ENCODE results near the gene ELMO2.

Gene ELMO2

GRCh38 chr20:46416839-46417238, 10.4 kb upstream of the ELMO2 start:
- no peak for DNase-seq
- peaks cover 42% of the 10 kb centered on the region for H3K27me3 Mint-ChIP-seq
- no peaks in the 10 kb centered on the region for H3K36me3 Mint-ChIP-seq
- H3K4me1 Mint-ChIP-seq = no peaks in the 10 kb centered on the region
- H3K4me3 Mint-ChIP-seq = no peak overlapping the region
- CTCF ChIA-PET = no interaction called here
- H3K9me3 Mint-ChIP-seq = no peaks in the 10 kb centered on the region
- H3K27ac Mint-ChIP-seq = no peak overlapping the region

GRCh38 chr20:46416421-46416820, 10.0 kb upstream of the ELMO2 start:
- H3K4me3 Mint-ChIP-seq = no peak overlapping the region
- no peak for DNase-seq
- peaks cover 42% of the 10 kb centered on the region for H3K27me3 Mint-ChIP-seq
- H3K27ac Mint-ChIP-seq = no peak overlapping the region
- H3K4me1 Mint-ChIP-seq = no peaks in the 10 kb centered on the region
- H3K36me3 Mint-ChIP-seq = no peaks in the 10 kb centered on the region
- H3K9me3 Mint-ChIP-seq = no peaks in the 10 kb centered on the region
- CTCF ChIA-PET = no interaction called here

- no peak overlapping the region for H3K4me3 Mint-ChIP-seq
- no peaks in the 10 kb centered on the region for H3K9me3 Mint-ChIP-seq
- no peak overlapping the region for H3K27ac Mint-ChIP-seq
- CTCF ChIA-PET = no interaction called here
- no peak for DNase-seq
- H3K4me1 Mint-ChIP-seq = peaks cover 2% of the 10 kb centered on the region
- H3K36me3 Mint-ChIP-seq = no peaks in the 10 kb centered on the region
- peaks cover 42% of the 10 kb centered on the region for H3K27me3 Mint-ChIP-seq
Observed at GRCh38 chr20:46415773-46416172, 9.4 kb upstream of the ELMO2 start.

GRCh38 chr20:46414608-46415007, 8.2 kb upstream of the ELMO2 start:
- Mint-ChIP-seq H3K4me3 (no peak overlapping the region), H3K9me3 (no peaks in the 10 kb centered on the region), H3K36me3 (no peaks in the 10 kb centered on the region), H3K4me1 (peaks cover 13% of the 10 kb centered on the region), H3K27ac (no peak overlapping the region), H3K27me3 (peaks cover 42% of the 10 kb centered on the region)
- CTCF ChIA-PET = interaction anchor here (4.2 kb wide), 1 partner anchor 109 kb away, joined by 30 read pairs; no protein-coding TSS in a partner anchor
- no peak for DNase-seq

GRCh38 chr20:46411637-46412036, 5.2 kb upstream of the ELMO2 start:
- Mint-ChIP-seq H3K27ac (no peak overlapping the region), H3K27me3 (peaks cover 33% of the 10 kb centered on the region), H3K4me1 (peaks cover 37% of the 10 kb centered on the region), H3K9me3 (no peaks in the 10 kb centered on the region), H3K36me3 (no peaks in the 10 kb centered on the region), H3K4me3 (no peak overlapping the region)
- CTCF ChIA-PET = interaction anchor here (1.0 to 4.2 kb wide), 3 partner anchors 63 to 279 kb away, joined by 3 to 30 read pairs (median 3); no protein-coding TSS in a partner anchor
- no peak for DNase-seq

- Mint-ChIP-seq H3K9me3 (no peaks in the 10 kb centered on the region), H3K4me1 (peaks cover 58% of the 10 kb centered on the region), H3K27me3 (peaks cover 8% of the 10 kb centered on the region), H3K27ac (no peak overlapping the region), H3K4me3 (no peak overlapping the region), H3K36me3 (peaks cover 7% of the 10 kb centered on the region)
- no peak for DNase-seq
- CTCF ChIA-PET = interaction anchor here (0.7 to 2.3 kb wide), 3 partner anchors 31 to 103 kb away, joined by 3 to 6 read pairs (median 3); no protein-coding TSS in a partner anchor
Observed at GRCh38 chr20:46408281-46408731, 1.9 kb upstream of the ELMO2 start.

GRCh38 chr20:46407671-46407996, 1.2 kb upstream of the ELMO2 start:
- Mint-ChIP-seq H3K27me3 (peaks cover 1% of the 10 kb centered on the region), H3K36me3 (peaks cover 11% of the 10 kb centered on the region), H3K27ac (peak overlapping the region; percentile 94), H3K4me1 (peaks cover 65% of the 10 kb centered on the region), H3K4me3 (peak overlapping the region; percentile 98), H3K9me3 (no peaks in the 10 kb centered on the region)
- DNase-seq = no peak
- CTCF ChIA-PET = interaction anchor here (0.7 to 2.3 kb wide), 5 partner anchors 32 to 102 kb away, joined by 3 to 6 read pairs (median 6); no protein-coding TSS in a partner anchor

GRCh38 chr20:46406986-46407670, 713 bp upstream of the ELMO2 start:
- Mint-ChIP-seq H3K27me3 (no peaks in the 10 kb centered on the region), H3K36me3 (peaks cover 15% of the 10 kb centered on the region), H3K4me3 (peak overlapping the region; percentile 98), H3K27ac (peak overlapping the region; percentile 94), H3K9me3 (no peaks in the 10 kb centered on the region), H3K4me1 (peaks cover 70% of the 10 kb centered on the region)
- CTCF ChIA-PET = interaction anchor here (0.8 to 2.3 kb wide), 4 partner anchors 42 to 395 kb away, joined by 3 to 6 read pairs (median 6); no protein-coding TSS in a partner anchor
- DNase-seq = peak; percentile 67

GRCh38 chr20:46402331-46402811, 4.0 kb downstream of the ELMO2 start:
- H3K27ac Mint-ChIP-seq = peak overlapping the region; percentile 98
- no peak for DNase-seq
- H3K36me3 Mint-ChIP-seq = peaks cover 30% of the 10 kb centered on the region
- no peaks in the 10 kb centered on the region for H3K27me3 Mint-ChIP-seq
- peak overlapping the region; percentile 72 for H3K4me3 Mint-ChIP-seq
- CTCF ChIA-PET = interaction anchor here (1.2 to 1.6 kb wide), 3 partner anchors 8 to 96 kb away, joined by 3 to 4 read pairs (median 3); no protein-coding TSS in a partner anchor
- H3K9me3 Mint-ChIP-seq = no peaks in the 10 kb centered on the region
- peaks cover 84% of the 10 kb centered on the region for H3K4me1 Mint-ChIP-seq

- Mint-ChIP-seq H3K9me3 (no peaks in the 10 kb centered on the region), H3K36me3 (peaks cover 39% of the 10 kb centered on the region), H3K27me3 (no peaks in the 10 kb centered on the region), H3K27ac (peak overlapping the region; percentile 98), H3K4me1 (peaks cover 77% of the 10 kb centered on the region), H3K4me3 (peak overlapping the region; percentile 72)
- DNase-seq = peak; percentile 55
- CTCF ChIA-PET = interaction anchor here (0.6 to 1.3 kb wide), 3 partner anchors 7 to 512 kb away, joined by 3 to 4 read pairs (median 3); no protein-coding TSS in a partner anchor
Observed at GRCh38 chr20:46401478-46401860, 4.9 kb downstream of the ELMO2 start.

GRCh38 chr20:46400828-46401477, 5.5 kb downstream of the ELMO2 start:
- H3K27me3 Mint-ChIP-seq = no peaks in the 10 kb centered on the region
- peak overlapping the region; percentile 98 for H3K27ac Mint-ChIP-seq
- CTCF ChIA-PET = interaction anchor here (0.6 to 1.0 kb wide), 3 partner anchors 37 to 512 kb away, joined by 3 read pairs; no protein-coding TSS in a partner anchor
- H3K9me3 Mint-ChIP-seq = no peaks in the 10 kb centered on the region
- peak overlapping the region; percentile 72 for H3K4me3 Mint-ChIP-seq
- DNase-seq = peak; percentile 41
- peaks cover 76% of the 10 kb centered on the region for H3K4me1 Mint-ChIP-seq
- peaks cover 41% of the 10 kb centered on the region for H3K36me3 Mint-ChIP-seq

- no peak for DNase-seq
- no peaks in the 10 kb centered on the region for H3K27me3 Mint-ChIP-seq
- CTCF ChIA-PET = interaction anchor here (0.9 to 1.0 kb wide), 4 partner anchors 18 to 118 kb away, joined by 3 read pairs; no protein-coding TSS in a partner anchor
- H3K4me3 Mint-ChIP-seq = peak overlapping the region; percentile 72
- peak overlapping the region; percentile 98 for H3K27ac Mint-ChIP-seq
- H3K36me3 Mint-ChIP-seq = peaks cover 41% of the 10 kb centered on the region
- peaks cover 77% of the 10 kb centered on the region for H3K4me1 Mint-ChIP-seq
- no peaks in the 10 kb centered on the region for H3K9me3 Mint-ChIP-seq
Observed at GRCh38 chr20:46400253-46400652, 6.2 kb downstream of the ELMO2 start.

- Mint-ChIP-seq H3K9me3 (no peaks in the 10 kb centered on the region), H3K4me3 (peak overlapping the region; percentile 44), H3K4me1 (peaks cover 70% of the 10 kb centered on the region), H3K27ac (peak overlapping the region; percentile 86), H3K27me3 (no peaks in the 10 kb centered on the region), H3K36me3 (peaks cover 40% of the 10 kb centered on the region)
- CTCF ChIA-PET = interaction anchor here (1.0 kb wide), 1 partner anchor 17 kb away, joined by 3 read pairs; no protein-coding TSS in a partner anchor
- DNase-seq = no peak
Observed at GRCh38 chr20:46399401-46399800, 7.0 kb downstream of the ELMO2 start.

- peaks cover 45% of the 10 kb centered on the region for H3K36me3 Mint-ChIP-seq
- peak overlapping the region; percentile 44 for H3K4me3 Mint-ChIP-seq
- no peaks in the 10 kb centered on the region for H3K9me3 Mint-ChIP-seq
- no peaks in the 10 kb centered on the region for H3K27me3 Mint-ChIP-seq
- no peak for DNase-seq
- peaks cover 66% of the 10 kb centered on the region for H3K4me1 Mint-ChIP-seq
- peak overlapping the region; percentile 86 for H3K27ac Mint-ChIP-seq
- CTCF ChIA-PET = no interaction called here
Observed at GRCh38 chr20:46398963-46399362, 7.5 kb downstream of the ELMO2 start.

Measured in activated naive CD4-positive, alpha-beta T cell treated with anti-CD3 and anti-CD28 coated beads, Interleukin-2, amount 10 ng/mL, durations not matched to agents 7 days and 5 days (primary cell).